Astrocyte of the spinal cord (primary cell): ENCODE measurements around the gene FUT4.

Experiments used
- DNase-seq: peaks from one replicate; pipeline ENCODE4 v3.0.0; 2011; ENCODE audit warnings: low read depth, low spot score
- H3K4me3 ChIP-seq: 2 replicates; pipeline ENCODE4 v1.5.1; 2011; ENCODE audit warnings: low read depth, mild to moderate bottlenecking, low read length, moderate library complexity
- CTCF ChIP-seq: IDR thresholded peaks from 2 replicates; pipeline ENCODE4 v1.5.1; 2012; ENCODE audit warnings: low read depth, mild to moderate bottlenecking, low read length, inconsistent platforms
- in situ Hi-C: cut with HindIII; loops from 2 replicates; pipeline ENCODE4 v1.10.0; 2017; ENCODE audit warnings: low sequenced_read_pairs

The FUT4 gene

DNA sequence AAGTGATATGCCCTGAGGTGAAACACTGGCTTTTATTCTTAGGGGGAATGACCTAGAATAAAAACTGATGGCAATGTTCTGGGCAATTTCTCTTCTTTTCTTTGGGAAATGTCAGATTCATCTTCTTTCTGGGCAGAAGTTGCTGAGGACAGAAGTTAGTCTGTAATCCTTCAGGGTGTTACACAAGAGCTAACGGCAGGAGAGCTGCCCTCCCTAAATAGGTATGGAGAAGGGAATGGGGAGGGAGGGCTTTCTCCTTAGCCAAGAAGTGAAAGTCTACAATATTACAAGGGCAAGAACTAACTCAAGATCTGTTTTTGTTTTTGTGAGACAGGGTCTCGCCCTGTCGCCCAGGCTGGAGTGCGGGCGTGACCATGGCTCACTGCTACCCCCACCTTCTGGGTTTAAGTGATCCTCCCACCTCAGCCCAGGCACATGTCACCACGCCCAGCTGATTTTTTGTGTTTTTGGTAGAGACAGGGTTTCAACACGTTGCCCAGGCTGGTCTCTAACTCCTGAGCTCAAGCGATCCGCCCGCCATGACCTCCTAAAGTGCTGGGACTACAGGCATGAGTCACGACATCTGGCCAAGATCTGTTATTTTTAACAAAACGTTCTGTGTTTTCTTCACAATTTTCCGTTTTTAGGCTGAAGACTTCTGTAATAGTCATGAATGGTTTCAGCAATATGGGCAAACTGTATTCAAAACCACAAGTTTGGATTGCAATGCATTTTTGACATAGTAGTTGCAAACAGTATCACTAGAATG lies 30.7 kb downstream of the FUT4 start:
- in situ Hi-C loops, result no loop called here
- H3K4me3 ChIP-seq, result no peak overlapping the region
- no peak for TF ChIP-seq CTCF
- DNase-seq, result peak; percentile 39

DNA sequence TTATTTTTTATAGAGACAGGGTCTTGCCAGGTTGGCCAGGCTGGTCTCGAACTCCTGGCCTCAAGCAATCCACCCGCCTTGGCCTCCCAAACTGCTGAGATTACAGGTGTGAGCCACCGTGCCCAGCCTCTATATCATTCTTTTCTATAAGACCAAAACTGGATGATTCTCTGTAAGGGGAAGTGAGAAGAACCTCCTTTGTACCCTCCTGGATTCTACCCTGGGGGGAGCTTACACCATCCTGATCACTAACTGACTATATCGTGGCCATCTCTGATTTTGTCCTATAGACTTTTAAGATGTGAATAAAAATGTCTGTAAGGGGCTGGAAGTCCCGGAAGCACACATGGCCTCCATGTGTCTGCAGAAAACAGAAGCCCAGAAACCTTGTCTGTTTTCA lies 32.6 kb downstream of the FUT4 start:
- in situ Hi-C loops, result no loop called here
- no peak overlapping the region for H3K4me3 ChIP-seq
- TF ChIP-seq CTCF, result no peak
- DNase-seq, result no peak

DNA sequence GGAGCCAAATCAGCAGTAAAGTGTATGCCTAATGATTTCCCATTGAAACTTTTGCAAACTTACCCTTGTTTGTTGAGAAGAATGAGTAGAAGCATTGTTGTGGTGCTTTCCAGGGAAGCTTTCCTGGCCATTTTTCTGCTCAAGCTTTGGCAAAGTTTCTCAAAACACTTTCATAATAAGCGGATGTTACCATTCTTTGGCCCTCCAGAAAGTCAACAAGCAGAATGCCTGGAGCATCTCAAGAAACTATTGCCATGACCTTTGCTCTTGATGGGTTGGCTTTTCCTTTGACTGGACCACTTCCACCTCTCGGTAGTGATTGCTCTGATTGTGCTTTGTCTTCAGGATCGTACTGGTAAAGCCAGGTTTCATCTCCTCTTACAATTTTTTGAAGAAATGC lies 34.1 kb downstream of the FUT4 start:
- TF ChIP-seq CTCF, result no peak
- in situ Hi-C loops, result no loop called here
- no peak for DNase-seq
- no peak overlapping the region for H3K4me3 ChIP-seq

- no peak for TF ChIP-seq CTCF
- in situ Hi-C loops, result no loop called here
These were observed 38.2 kb downstream of the FUT4 start for GRCh38 chr11:94581926-94582325.

DNA sequence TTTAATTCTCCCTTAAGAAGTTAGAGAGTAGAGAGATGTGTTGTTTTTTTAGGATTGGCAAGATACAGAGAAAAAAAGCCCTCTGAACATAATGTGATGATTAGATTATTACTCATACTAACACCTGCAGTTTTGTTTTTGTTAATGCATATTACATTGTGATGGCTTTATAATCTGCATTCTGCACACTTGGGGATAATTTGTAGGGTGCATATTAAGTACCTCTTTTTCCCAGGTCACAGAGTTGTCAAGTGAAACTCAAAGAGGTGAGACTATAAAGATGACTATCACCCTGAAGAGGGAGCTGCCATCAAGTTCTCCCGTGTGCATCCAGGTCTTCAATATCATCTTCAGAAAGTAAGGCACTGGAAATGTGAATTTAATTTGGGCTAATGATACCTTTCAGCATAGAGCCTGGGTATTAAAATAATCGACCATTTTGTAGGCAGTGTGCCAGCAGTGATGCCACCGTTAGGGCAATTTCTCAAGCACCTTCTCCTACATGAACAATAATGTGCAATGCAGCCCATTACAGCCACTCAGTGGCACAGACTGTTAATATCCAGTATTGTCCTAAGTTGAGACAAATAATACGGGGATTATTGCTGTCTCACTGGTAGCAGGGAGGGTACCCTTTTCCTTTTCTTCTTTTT lies 39.6 kb downstream of the FUT4 start:
- in situ Hi-C loops, result no loop called here
- DNase-seq, result no peak

More at GRCh38 chr11:94581926-94582325, 38.2 kb downstream of the FUT4 start:
- no peak for DNase-seq
- H3K4me3 ChIP-seq, result no peak overlapping the region

More for the DNA sequence above, 39.6 kb downstream of the FUT4 start:
- no peak for TF ChIP-seq CTCF
- H3K4me3 ChIP-seq, result no peak overlapping the region
